Effector CD8-positive, alpha-beta T cell (primary cell): ENCODE results near the gene OSBPL10.
"Not testable (repeated sequence)": the region's sequence is repeated elsewhere in the genome, so short reads cannot be mapped to it uniquely, and the experiment has no call there.

Source experiments
- DNase-seq: peaks from one replicate; lab custom pipeline; 2025; lab: John Stamatoyannopoulos, UW

The OSBPL10 gene

DNA sequence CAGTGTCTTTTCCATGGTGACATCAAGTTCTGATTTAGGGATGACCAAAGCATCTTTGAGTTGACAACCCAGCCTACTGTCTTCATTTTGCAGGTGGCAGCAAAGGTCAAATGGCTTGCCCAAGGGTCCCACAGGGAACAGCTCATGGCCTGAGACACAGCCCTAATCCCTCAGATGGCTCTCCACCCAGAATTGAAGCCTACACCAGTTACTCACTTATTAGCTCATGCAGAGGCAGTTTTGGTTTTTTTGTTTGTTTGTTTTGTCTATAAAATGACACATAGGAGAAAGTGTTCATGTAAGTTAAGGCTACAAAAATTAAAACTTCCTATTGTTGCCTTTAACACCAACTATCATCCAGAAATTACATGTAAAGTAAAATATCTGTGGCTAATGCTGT is 167.9 kb downstream of the OSBPL10 start:
- DNase-seq = no peak

- no peak for DNase-seq
Measured at GRCh38 chr3:31810991-31811433, 170.1 kb downstream of the OSBPL10 start.

- DNase-seq = no peak
Measured at GRCh38 chr3:31808143-31808720, 172.8 kb downstream of the OSBPL10 start.

DNA sequence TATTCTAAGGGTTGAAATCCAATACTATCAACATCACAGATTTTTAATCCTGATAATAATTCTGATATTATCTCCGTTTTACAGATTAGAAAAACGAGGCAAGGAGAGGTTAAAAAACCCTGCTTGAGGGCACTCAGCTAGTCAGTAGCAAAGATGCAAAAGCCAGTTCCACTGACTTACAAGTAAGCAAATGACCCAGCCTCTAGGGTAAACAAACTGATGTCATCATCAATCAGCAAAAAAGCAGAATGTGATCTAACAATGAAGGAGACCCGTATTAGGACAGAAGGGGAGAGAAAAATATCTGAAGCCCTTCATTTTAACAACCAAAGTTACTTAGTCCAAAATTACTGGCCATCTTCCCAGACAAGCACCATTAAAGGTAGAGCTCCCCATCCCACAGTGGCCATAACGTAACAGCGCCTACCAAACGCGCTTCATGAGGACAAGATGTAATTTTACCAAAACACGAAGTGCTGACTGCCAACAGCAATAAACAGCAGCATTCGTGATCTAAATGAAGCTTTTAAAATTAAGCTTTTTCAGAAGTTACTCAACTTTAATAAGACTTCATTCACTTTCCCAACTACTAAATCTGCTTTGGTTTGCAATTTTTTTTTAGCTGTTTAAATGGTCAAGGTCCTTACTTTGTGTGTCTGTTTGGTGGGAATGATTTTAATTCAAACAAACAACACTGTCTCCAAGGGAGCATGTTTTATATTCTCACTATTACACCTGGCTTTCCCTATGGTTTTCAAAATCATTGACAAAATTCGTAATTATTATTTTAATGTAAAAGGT is 176.6 kb downstream of the OSBPL10 start:
- no peak for DNase-seq

GRCh38 chr3:31802981-31803740 is 177.9 kb downstream of the OSBPL10 start:
- no peak for DNase-seq

DNA sequence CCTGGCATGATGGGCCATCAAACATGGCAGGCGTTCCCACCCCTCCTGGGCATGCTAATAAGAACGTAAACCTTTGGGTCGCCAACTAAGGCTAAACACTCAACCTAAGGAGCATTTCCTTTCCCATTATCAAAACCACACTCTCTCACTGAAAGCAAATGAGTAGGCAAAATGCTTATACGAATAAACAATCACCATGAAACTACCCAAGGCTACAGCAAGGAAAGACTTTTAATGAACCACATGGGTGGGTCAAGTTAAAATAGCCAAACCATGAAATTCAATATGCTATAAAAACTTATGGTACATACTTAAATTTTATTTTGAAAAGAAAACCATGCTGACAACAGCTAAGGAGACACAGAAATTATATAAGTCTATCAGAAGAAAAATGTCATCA is 180.6 kb downstream of the OSBPL10 start:
- no peak for DNase-seq

DNA sequence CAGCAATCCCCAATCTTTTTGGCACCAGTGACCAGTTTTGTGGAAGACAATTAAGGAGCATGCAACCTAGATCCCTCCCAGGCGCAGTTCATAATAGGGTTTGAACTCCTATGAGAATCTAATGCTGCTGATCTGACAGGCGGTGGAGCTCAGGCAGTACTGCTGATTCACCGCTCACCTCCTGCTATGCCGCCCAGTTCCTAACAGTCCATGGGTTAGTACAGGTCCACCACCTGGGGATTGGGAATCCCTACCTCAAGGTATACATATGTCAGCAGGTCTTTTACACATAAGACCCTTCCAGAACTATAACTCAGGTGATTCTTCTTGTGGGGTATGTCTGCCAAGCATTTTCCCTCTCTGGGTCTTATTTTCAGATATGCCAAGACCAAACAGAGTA is 182.2 kb downstream of the OSBPL10 start:
- no peak for DNase-seq

- DNase-seq = no peak
Measured at GRCh38 chr3:31793821-31794220, 187.2 kb downstream of the OSBPL10 start.

DNA sequence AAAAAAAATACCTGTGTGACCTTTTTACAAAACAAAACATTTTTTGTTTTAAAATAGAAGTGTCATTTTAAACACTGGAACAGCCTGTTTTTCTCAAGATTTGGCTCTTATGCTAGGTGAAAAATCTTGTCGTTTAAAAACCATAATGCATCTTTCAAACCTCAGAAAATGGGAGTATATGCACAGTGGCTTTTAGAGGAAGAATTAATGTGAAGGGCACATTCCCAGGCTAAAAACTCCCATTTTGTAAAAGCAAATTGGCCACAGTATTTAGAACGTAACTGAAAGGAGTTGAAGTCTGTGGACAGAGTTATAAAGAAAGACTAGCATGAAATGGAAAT is 190.0 kb downstream of the OSBPL10 start:
- DNase-seq = no peak

DNA sequence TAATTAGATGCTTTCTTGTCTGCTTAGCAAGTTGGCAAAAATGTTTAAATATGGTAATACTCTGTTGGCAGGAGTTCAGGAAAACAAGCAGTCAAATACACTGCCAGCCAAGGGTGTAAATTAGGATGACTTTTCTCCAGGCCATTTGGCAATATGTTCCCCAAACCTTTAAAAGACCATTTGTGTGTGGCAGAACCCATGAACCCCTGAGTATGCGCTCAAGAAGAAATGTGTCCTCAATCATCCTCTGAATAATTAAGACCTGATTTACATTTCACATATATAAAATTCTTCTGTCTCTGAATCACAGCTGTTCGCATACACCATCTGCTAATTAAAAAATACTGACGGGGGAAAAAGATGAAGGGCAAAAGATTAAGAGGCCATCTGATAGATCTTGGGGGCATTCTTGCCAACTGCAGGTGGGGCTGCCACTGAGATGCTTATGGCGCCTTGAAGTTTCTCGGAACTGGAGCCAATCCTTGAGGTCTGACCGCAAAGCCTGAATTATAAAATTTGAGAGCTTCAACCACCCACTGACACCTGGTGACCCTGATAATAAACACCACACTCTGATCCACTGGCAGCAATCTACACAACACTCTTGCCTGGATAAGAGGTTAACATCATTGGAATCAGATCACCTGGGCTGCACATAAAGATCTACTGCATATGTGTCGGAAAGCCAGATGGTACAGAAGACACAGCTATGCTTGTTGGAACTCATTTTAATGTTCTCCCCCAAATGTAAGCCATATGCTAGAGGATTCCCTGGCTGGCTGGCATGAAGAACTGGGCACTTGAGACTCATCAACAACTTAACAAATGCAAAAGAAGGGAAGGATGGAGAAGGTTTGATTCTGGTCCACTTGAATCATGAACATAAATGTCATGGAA is 190.6 kb downstream of the OSBPL10 start:
- no peak for DNase-seq

DNA sequence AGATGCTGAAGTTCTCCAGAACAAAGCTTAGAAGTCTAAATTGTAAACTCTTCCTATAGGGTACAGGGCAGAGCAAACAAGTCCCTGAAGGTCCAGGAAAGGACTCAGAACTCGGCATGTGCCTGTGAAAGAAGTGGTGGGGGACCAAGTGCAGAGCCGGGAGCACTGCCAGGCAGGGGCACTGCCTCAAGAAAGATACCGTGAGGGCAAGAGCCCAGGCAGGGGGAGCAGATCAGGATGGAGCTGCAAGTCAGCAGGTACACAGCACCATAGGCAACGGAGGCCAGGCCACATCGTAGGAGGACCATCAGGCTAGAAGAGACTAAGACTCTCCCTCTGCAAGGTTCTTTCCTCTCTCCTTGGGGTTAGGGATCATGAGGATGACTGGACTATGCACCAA is 191.6 kb downstream of the OSBPL10 start:
- DNase-seq = no peak

DNA sequence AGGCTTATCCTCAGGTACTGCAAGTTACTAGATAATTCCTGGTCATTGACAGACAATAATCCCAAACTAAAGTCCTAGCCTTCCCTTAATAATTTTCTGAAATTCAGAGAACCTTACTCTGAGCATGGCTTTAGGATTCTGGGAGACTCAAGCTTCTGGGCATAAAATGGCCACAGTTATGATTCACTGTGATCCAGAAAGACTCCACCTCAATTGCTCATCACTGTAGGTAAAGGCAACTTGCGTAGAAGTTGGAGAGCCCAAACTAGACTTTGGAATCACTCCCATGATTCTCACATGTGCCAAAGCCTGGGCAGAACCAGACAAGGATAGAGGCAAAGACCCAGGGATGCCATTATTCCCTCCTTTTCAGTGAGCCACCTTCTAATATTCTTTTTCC is 195.3 kb downstream of the OSBPL10 start:
- DNase-seq = no peak

- no peak for DNase-seq
Measured at GRCh38 chr3:31785286-31785685, 195.8 kb downstream of the OSBPL10 start.

- not testable (repeated sequence) for DNase-seq
Measured at GRCh38 chr3:31783851-31784250, 197.2 kb downstream of the OSBPL10 start.

- DNase-seq = not testable (repeated sequence)
Measured at GRCh38 chr3:31782306-31782705, 198.8 kb downstream of the OSBPL10 start.

DNA sequence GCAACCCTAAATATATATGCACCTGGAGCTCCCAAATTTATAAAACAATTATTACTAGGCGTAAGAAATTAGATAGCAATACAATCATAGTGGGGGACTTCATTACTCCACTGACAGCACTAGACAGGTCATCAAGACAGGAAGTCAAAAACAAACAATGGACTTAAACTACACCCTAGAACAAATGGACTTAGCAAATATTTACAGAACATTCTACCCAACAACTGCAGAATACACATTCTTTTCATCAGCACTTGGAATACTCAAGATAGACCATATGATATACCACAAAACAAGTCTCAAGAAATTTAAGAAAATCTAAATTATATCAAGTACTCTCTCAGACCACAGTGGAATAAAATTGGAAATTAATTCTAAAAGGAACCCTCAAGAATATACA is 201.5 kb downstream of the OSBPL10 start:
- DNase-seq = no peak

DNA sequence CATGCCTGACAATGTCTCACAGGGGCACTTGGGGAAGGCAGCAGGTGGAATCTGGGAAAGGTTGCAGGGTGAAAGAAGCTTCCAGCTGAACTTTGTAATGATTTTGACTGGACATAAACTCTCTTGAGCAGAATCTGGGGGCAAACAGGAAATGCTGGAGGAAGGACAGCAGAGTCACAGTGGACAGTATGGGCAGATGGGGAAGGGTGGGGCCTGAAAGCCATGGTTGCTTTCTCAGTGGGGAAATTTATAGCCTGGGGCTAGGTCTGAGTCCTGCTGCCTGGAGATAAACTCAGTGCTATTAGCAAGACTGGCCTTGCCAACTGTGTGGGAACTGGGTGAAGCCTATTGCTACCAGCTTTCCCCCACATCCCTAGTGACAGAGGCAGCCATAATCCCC is 203.2 kb downstream of the OSBPL10 start:
- no peak for DNase-seq

GRCh38 chr3:31777092-31777491 is 204.0 kb downstream of the OSBPL10 start:
- DNase-seq = no peak

- DNase-seq = no peak
Measured at GRCh38 chr3:31776016-31776415, 205.0 kb downstream of the OSBPL10 start.

DNA sequence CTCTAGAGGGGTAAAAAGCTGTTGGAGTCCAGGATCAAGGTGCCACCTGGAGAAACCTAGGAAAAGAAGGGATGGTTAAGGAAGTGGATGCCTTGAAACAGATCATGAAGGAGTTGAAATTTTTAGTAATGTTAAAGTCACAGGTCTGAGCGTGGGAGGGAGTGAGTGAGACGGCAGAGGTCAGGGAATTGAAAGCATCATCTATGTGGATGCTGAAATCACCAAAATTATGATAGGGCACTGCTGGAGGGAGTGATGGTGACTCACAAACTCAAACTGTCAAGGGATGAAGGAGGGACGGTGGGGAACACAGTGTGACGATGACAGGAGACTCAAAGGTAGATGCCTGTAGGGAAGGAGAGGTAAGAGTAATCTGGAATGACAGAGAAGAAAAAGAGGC is 205.7 kb downstream of the OSBPL10 start:
- no peak for DNase-seq

DNA sequence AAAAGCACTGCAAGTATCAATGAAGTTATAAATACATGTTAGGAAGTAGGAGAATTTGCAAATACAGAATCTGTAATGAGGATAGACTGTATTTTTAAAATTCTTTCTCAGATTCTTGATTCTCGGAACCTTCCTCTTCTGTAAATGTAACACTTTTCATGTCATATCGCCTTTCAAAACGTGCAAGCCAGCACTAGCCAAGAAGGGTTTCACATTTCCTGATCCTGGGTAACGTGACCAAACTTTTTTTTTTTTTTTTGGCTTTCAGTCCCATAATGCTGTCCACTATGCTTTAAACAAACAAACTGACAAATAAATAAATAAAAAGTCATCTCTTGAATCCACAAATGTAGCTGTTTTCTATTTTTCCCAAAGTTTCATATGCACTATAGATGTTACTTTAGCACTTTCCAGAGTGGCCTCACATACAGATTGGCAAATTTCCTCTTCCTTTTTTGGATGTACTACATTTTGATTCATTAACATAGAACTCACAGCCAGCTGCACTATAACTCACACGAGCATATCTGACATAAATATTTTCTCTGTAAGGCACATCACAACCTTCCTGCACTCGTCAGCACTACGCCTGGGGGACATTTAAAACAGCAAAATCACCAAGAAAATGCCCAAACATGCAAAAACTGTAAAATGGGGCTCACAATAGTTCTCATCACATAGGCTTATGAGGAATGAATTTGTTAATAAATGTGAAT is 208.1 kb downstream of the OSBPL10 start:
- DNase-seq = no peak
